ENCODE results near the gene PPP1R12A.

Gene PPP1R12A

GRCh38 chr12:79766705-79767464, 168.0 kb downstream of the PPP1R12A start:
- DNase-seq (ENCODE audit: low read depth): no peak

- no peak for DNase-seq (ENCODE audit: low read depth)
These were observed 169.7 kb downstream of the PPP1R12A start for GRCh38 chr12:79765157-79765556.

GRCh38 chr12:79764641-79765040, 170.3 kb downstream of the PPP1R12A start:
- no peak for DNase-seq (ENCODE audit: low read depth)

GRCh38 chr12:79763766-79764452, 171.0 kb downstream of the PPP1R12A start:
- DNase-seq (ENCODE audit: low read depth): no peak

- DNase-seq (ENCODE audit: low read depth): no peak
These were observed 173.6 kb downstream of the PPP1R12A start for GRCh38 chr12:79761341-79761740.

- DNase-seq (ENCODE audit: low read depth): no peak
These were observed 187.6 kb downstream of the PPP1R12A start for GRCh38 chr12:79747274-79747673.

- peak; percentile 32 for DNase-seq (ENCODE audit: low read depth)
These were observed 196.8 kb downstream of the PPP1R12A start for GRCh38 chr12:79737875-79738718.

- no peak for DNase-seq (ENCODE audit: low read depth)
These were observed 202.3 kb downstream of the PPP1R12A start for GRCh38 chr12:79732638-79733037.

- peak; percentile 51 for DNase-seq (ENCODE audit: low read depth)
These were observed 208.9 kb downstream of the PPP1R12A start for GRCh38 chr12:79725987-79726386.

All from GM04504 (cell line).